Measurements from ENCODE around the gene VTI1A. TPM values are rescaled to one million over a fixed set of nuclear protein-coding genes. Genes with fewer than 3 reads are reported as not detected.

Gene VTI1A
- total RNA-seq, 1 donor from 2014 or later: 39.4 TPM

DNA sequence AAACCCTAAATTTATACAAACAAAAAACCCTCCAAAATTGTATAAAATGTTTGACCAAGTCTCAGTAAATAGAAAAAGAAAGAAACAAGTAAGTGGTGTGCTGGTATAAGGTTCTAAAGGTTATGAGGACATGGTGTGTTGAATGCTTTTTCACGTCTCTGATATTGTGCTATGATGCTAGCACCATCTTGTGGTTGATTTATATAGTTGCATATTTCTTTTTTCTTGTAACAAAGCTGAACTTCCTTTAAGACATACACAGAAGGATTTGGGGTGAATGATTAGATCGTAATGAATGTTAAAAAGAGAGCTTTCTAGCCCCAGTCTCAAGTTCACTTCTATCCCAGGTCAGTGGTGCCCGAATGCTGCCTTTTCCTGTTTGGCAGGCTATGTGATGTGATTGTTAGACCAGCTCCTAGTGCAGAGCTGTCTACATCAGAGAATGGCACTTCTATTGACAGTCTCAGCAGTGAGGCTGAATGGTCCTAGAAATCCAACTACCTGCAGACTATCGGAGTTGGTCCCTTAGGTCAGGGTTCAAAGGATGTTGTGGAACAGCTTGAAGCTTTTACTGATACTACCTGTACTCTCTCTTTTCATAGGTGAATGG is 25.0 kb downstream of the VTI1A start:
- Mint-ChIP-seq H3K9me3 (ENCODE audit: low read depth) (no peaks in the 10 kb centered on the region), H3K27ac (peak overlapping the region; percentile 21), H3K36me3 (ENCODE audit: insufficient read depth) (no peaks in the 10 kb centered on the region), H3K4me1 (ENCODE audit: low read depth) (peaks cover 16% of the 10 kb centered on the region), H3K4me3 (ENCODE audit: low read depth) (no peak overlapping the region), H3K27me3 (no peaks in the 10 kb centered on the region)
- TF ChIP-seq, protein P1, sequence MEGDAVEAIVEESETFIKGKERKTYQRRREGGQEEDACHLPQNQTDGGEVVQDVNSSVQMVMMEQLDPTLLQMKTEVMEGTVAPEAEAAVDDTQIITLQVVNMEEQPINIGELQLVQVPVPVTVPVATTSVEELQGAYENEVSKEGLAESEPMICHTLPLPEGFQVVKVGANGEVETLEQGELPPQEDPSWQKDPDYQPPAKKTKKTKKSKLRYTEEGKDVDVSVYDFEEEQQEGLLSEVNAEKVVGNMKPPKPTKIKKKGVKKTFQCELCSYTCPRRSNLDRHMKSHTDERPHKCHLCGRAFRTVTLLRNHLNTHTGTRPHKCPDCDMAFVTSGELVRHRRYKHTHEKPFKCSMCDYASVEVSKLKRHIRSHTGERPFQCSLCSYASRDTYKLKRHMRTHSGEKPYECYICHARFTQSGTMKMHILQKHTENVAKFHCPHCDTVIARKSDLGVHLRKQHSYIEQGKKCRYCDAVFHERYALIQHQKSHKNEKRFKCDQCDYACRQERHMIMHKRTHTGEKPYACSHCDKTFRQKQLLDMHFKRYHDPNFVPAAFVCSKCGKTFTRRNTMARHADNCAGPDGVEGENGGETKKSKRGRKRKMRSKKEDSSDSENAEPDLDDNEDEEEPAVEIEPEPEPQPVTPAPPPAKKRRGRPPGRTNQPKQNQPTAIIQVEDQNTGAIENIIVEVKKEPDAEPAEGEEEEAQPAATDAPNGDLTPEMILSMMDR (IDR thresholded peaks at IDR 0.05; ENCODE audit: unreplicated experiment): peak; percentile 80
- DNase-seq (ENCODE audit: low spot score, unreplicated experiment): no peak

DNA sequence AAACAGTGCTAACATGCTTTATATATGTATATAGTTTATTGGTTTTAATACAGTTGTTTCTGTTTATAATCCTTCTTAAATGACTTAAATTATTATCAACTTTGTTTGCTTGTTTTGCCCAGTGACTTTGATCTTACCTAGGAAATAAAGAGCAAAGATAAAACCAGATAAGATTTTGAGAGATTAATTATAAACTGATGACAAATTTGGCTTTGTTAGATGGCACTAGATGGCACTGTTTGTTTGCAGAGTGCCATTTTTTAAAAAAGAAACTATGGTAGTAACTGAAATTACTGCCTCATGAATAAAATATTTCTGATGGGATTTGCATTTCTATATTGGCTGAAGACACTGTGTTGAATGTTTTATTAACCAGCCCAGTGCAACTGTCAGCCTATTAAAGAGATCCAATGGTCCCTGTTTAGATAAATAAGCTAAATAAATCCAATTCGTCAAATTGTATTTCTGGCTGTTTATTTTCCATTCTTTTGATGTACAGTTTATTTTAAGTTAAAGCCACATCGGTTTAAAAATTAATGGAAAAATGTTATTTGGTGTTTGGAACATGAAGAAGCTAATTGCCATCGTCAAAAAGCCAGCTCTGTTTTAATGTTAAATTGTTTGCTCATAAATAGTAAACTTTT is 28.7 kb downstream of the VTI1A start:
- TF ChIP-seq, protein P1 (IDR thresholded peaks at IDR 0.05; ENCODE audit: unreplicated experiment): no peak
- H3K4me1 Mint-ChIP-seq (ENCODE audit: low read depth): peaks cover 11% of the 10 kb centered on the region
- peaks cover 3% of the 10 kb centered on the region for H3K36me3 Mint-ChIP-seq (ENCODE audit: insufficient read depth)
- H3K27me3 Mint-ChIP-seq: no peaks in the 10 kb centered on the region
- H3K27ac Mint-ChIP-seq: no peak overlapping the region
- no peaks in the 10 kb centered on the region for H3K9me3 Mint-ChIP-seq (ENCODE audit: low read depth)
- DNase-seq (ENCODE audit: low spot score, unreplicated experiment): no peak
- H3K4me3 Mint-ChIP-seq (ENCODE audit: low read depth): no peak overlapping the region

DNA sequence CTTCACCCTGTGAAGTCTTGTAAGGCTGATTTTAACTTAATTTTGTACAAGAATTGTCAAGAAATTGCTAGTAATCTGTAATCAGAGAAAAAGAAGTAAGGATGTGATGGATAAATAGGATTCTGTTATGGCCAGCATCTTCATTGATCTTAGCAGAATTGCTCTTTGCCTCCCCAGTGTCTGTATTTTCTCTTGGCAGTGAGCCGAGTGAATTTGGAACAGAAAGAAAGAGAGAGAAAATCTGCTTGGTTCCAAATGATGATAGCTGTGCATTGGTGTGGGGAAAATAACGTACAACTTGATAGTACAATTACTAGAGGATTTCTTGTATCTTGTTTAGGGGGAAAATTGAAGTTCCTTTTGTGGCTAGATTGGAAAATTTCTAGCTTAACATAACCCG is 34.6 kb downstream of the VTI1A start:
- TF ChIP-seq, protein P1 (IDR thresholded peaks at IDR 0.05; ENCODE audit: unreplicated experiment): no peak
- Mint-ChIP-seq H3K9me3 (ENCODE audit: low read depth) (no peaks in the 10 kb centered on the region), H3K4me3 (ENCODE audit: low read depth) (no peak overlapping the region), H3K27ac (no peak overlapping the region), H3K4me1 (ENCODE audit: low read depth) (no peaks in the 10 kb centered on the region), H3K27me3 (no peaks in the 10 kb centered on the region), H3K36me3 (ENCODE audit: insufficient read depth) (peaks cover 4% of the 10 kb centered on the region)
- DNase-seq (ENCODE audit: low spot score, unreplicated experiment): no peak

DNA sequence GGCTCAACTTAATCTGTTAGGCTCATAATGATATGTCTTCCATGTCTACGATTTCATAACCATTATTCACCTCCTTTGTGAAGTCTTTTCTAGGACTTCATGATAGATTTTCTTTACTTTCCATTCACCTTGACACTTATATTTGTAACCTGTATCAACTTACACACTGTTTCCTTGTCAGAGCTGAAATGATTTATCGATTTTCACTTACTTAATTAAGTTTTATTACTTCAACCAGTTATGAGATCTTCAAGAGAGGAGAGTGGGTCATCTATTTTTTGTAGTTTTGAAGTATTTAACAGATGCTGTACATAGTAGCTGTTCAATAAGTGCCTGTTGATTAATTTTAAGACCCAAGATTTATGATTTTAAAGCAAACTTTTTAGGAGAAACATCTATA is 37.4 kb downstream of the VTI1A start:
- no peak for DNase-seq (ENCODE audit: low spot score, unreplicated experiment)
- Mint-ChIP-seq H3K27me3 (no peaks in the 10 kb centered on the region), H3K4me3 (ENCODE audit: low read depth) (no peak overlapping the region), H3K27ac (no peak overlapping the region), H3K36me3 (ENCODE audit: insufficient read depth) (peaks cover 5% of the 10 kb centered on the region), H3K4me1 (ENCODE audit: low read depth) (no peaks in the 10 kb centered on the region), H3K9me3 (ENCODE audit: low read depth) (no peaks in the 10 kb centered on the region)
- TF ChIP-seq, protein P1 (IDR thresholded peaks at IDR 0.05; ENCODE audit: unreplicated experiment): no peak

DNA sequence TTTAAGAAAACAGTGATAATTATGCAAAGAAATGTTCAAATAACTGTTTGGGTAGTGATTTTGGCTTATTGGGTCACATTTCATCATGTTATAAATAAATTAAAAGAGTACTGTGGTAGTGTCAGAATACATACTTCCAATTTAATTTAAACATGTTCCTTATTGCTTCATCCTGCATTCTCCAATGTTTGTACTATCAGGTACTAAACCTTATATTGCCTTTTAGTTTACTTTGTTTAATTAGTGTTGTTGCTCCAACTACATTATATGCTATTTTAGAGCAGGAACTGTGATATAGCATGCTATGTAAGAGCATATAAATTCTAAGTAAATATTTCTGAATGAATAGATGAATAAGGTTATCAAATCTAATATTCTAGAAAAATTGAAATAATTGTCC is 40.9 kb downstream of the VTI1A start:
- Mint-ChIP-seq H3K27ac (no peak overlapping the region), H3K36me3 (ENCODE audit: insufficient read depth) (peaks cover 3% of the 10 kb centered on the region), H3K4me1 (ENCODE audit: low read depth) (peaks cover 2% of the 10 kb centered on the region), H3K27me3 (no peaks in the 10 kb centered on the region), H3K4me3 (ENCODE audit: low read depth) (no peak overlapping the region), H3K9me3 (ENCODE audit: low read depth) (no peaks in the 10 kb centered on the region)
- TF ChIP-seq, protein P1 (IDR thresholded peaks at IDR 0.05; ENCODE audit: unreplicated experiment): no peak
- DNase-seq (ENCODE audit: low spot score, unreplicated experiment): no peak
